HG03460 (cell line): ENCODE data around the gene STX5.
"Not testable (repeated sequence)": the region's sequence is repeated elsewhere in the genome, so short reads cannot be mapped to it uniquely, and the experiment has no call there.

Experiments used
- ATAC-seq: cut with Tn5 transposase; IDR thresholded peaks from one replicate; pipeline ENCODE4 v1.9.1; 2021; ENCODE audit not compliant: unreplicated experiment

The STX5 gene

DNA sequence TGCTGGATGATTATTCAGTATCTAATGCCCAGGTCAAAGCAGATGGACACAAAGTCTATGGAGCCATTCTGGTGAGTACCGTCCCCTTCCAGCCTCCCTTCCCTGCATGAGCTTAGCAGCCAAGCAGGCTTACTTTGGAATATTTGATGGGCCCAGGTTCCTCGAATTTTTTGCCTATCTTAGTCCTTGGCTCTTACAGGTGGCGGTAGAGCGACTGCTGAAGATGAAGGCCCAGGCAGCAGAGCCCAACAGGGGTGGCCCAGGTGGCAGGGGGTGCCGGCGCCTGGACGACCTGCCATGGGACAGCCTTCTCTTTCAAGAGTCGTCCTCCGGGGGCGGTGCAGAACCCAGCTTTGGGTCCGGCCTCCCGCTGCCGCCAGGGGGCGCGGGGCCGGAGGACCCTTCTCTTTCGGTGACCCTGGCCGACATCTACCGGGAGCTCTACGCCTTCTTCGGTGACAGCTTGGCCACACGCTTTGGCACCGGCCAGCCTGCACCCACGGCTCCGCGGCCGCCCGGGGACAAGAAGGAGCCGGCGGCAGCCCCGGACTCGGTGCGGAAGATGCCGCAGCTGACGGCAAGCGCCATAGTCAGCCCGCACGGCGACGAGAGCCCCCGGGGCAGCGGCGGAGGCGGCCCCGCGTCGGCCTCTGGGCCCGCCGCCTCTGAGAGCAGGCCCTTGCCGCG lies 45.4 kb downstream of the STX5 start:
- ATAC-seq, result peak; percentile 59

DNA sequence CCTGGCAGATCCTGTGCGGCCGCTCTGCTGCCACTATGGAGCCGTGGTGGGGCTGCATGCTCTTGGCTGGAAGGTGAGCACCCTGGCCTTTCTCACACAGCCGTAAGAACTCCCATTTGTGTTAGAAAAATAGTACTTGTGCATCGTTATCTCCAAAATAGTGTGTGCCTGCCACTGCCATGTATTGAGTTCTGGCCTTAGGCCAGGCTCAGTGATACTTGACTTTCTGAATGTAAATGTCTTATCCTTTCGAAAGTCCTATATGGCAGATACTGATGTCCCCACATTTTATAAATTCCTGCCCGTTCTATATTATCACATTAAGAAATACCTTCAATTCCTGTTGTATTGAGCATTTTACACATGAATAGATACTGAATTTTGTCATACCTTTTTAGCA lies 49.1 kb downstream of the STX5 start:
- ATAC-seq, result no peak

DNA sequence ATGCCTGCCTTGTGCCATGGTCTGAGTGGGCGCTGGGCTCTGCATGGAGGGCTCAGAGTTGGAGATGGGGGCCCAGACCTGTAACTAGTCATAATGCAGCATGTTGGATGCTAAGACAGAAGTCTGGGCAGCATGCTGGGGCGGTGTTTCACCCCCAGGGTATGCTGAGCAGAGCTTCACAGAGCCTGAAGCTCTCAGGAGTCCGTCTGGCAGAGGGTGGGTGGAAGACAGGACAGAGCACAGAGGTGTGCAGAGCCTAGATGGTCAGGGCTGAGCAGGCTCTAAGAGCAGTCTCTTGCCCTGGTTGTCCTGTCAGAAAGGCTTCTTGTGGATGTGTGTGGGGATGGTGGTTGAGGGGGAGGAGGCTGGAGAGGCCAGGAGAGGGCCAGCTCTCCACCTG lies 53.4 kb downstream of the STX5 start:
- ATAC-seq, result no peak

DNA sequence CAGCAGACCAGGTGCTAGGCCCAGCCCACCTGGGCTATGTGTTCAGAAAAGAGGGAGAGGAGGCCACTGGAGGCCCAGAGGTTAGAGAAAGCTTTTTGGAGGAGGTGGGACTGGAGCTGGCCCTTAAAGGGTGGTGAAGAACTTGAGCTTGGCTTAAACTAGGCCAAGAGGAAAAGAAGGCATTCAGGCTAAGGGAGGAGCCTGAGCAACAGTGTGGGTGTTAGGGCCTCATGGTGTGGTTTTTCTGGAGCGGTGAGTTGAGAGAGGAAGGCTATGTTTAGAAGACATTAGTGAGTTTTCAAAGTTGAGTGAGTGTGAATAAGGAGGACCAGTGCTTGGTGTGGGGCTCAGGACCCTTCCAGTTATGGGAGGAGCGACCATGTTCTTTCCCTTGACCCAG lies 54.5 kb downstream of the STX5 start:
- no peak for ATAC-seq

DNA sequence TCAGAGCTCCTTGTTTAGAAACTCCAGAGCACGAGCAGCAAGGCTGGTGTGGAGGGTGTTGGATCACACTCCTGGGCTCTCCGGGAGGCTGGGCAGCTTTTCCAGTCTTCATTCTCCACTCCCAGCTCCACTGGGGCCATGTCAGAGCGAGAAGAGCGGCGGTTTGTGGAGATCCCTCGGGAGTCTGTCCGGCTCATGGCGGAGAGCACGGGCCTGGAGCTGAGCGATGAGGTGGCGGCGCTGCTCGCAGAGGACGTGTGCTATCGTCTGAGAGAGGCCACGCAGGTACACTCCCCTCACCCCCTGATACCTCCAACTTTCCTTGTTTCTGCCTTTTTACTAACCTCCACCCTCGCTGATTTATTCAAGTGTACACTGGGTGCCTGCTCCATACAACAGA lies 56.2 kb downstream of the STX5 start:
- ATAC-seq, result no peak

DNA sequence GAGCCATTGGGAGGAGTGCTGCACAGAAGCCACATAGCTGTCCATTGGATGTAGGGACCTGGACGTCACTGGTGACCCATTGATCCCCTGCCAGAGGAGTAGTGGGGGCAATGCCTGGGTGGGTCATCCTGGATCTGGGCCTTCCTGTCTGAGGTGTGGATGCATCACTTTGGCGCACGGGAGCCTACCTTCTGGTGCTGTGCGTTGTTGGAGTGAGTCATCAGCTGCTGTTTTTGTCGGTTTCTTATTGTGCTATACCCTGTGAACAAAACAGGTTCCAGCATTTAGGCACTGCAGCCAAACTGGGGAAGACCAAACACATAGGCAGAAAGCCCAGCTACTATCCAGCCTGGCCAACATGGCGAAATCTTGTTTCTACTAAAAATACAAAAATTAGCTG lies 57.4 kb downstream of the STX5 start:
- ATAC-seq, result no peak

DNA sequence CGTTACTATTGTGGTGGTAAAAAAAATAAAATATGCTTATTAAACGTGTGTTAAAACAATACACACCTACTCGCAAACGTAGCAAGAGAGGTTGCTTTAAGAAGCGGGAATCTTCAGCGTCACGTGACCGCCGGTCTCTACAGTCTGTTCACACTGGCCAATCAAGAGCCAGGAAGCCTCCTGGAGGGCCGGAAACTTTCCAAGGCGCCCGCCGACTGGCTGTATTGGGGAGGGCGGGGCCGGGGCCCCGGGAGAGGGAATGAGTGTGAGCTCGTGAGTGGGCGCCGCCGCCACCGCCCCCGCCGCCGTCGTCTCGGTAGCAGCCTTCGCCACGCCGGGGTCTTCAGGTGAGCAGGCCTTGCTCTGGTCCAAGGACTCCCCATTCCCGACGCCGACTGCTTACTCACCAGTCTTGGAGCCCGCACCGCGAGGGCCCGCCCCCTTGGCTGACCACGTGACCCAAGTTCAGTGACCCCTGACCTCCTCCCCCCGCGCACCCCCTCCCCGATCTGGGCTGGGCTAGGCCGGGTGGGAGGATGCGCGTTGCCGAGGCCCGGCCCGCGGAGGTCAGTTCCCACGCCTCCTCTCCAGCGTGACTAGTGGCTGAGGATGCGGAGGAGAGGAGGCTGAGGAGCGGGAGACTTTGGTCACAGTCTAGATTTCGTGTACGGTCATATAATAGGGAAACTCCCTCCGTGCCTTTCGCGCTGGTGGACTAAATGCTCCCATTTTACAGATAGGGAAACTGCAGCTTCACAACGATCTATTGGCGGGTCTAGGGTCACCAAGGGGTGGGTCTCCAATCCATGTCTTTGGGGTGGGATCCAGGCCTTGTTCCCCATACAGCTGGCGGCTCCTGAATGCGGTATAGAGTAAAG lies 60.5 kb downstream of the STX5 start, which contains the start of gene TAF6L:
TAF6L (plus strand) TSS at position 253 of the 878 bp plus-strand sequence. CDS start 4,388 bp downstream, outside the sequence.
- peak; percentile 80 for ATAC-seq

DNA sequence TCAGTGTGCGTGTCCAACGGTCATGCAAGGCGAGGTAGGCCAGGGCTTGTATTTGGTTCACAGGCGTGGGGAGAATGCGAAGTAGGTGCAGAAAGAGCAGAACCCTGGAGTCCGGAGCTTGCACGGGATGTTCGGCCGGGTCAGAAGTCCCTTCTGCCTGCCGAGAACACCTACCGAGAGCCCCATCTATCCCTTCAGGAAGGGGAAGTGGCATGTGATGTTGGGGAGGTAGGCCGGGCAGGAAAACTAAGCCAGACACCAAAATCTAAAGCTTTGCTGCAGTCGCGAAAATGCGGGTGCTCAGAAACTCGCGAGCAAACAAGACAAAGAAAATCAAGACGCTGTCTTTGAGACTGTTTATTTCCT lies 61.1 kb downstream of the STX5 start:
- no peak for ATAC-seq

DNA sequence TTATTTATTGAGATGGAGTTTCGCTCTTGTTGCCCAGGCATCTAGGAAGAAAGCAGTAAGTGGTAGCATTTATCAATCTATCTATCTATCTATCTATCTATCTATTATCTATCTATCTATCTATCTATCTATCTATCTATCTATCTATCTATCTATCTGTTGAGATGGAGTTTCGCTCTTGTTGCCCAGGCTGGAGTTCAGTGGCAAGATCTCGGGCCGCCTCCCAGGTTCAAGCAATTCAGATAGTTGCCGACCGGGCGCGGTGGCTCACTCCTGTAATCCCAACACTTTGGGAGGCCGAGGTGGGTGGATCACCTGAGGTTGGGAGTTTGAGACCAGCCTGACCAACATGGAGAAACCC lies 71.0 kb downstream of the STX5 start:
- ATAC-seq, result not testable (repeated sequence)

DNA sequence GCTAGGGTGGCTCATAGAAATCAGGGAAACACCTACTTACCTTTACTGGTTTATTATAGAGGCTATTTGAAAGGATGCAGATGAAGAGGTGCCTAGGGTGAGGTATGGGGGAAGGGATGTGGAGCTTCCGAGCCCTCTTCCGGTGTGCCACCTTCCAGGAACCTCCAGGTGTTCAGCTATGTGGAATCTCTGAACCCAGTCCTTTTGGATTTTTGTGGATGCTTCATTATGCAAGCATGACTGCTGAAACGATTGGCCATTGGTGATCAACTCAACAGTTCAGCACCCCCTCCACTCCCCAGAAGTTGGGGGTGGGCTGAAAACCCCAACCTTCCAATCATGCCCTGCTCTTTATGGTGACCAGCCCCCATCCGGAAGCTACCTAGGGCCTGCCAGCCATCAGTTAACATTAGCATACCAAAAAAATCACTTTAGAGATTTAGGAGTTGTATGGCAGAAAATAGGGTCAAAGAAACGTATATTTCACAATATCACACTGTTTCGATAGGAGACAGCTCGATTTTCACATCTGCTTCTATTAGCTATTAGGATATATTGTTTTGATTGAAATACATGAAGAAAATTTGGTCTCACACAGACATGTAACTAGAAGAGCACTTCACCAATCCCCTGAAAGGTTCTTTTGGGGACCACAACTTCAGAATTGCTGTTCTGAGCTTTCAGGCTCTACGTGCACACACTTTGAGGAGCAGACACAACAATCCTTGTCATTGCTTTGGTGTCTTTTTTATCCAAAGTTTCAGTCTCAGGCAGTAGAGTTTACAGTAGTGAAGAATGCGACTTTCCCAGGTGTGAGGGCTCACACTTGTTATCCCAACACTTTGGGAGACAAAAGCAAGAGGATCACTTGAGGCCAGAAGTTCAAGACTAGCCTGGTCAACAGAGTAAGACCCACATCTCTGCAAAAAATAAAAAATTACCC lies 73.7 kb downstream of the STX5 start:
- ATAC-seq, result no peak
